Neutrophil (primary cell): ENCODE measurements around the gene THSD7B.

Source experiments
- H3K27ac ChIP-seq: fragments of 200-600 bp; sonication (generic); 2 replicates; pipeline ENCODE4 v1.5.1; 2016; ENCODE audit warnings: mild to moderate bottlenecking, moderate library complexity
- H3K27me3 ChIP-seq: fragments of 200-600 bp; sonication (generic); 2 replicates; pipeline ENCODE4 v1.6.0; 2016; ENCODE audit warnings: mild to moderate bottlenecking
- H3K36me3 ChIP-seq: fragments of 200-600 bp; sonication (generic); 2 replicates; pipeline ENCODE4 v1.5.1; 2017
- H3K4me1 ChIP-seq, 2 experiments: fragments of 200-600 bp in 1 of 2; sonication (generic) in 1 of 2; 1 replicate in 1 of 2; 2 replicates in 1 of 2; pipeline versions ENCODE4 v1.5.1 to v1.6.1; 2013 to 2016; ENCODE audit warnings: low read depth in 1 of 2, low read length in 1 of 2, mild to moderate bottlenecking in 1 of 2, moderate library complexity in 1 of 2; ENCODE audit not compliant: control insufficient read depth in 1 of 2, insufficient read depth in 1 of 2
- H3K4me3 ChIP-seq, 2 experiments: fragments of 200-600 bp in 1 of 2; sonication (generic) in 1 of 2; 1 replicate in 1 of 2; 2 replicates in 1 of 2; pipeline ENCODE4 v1.5.1; 2013 to 2016; ENCODE audit warnings: low read depth in 1 of 2, low read length in 1 of 2, mild to moderate bottlenecking in 1 of 2, moderate library complexity in 1 of 2
- H3K9me3 ChIP-seq: fragments of 200-600 bp; sonication (generic); 2 replicates; pipeline ENCODE4 v1.5.1; 2016
- TF ChIP-seq, protein P1 (sequence below): fragments of 200-600 bp; sonication (generic); IDR thresholded peaks from 2 replicates; pipeline ENCODE4 v1.5.1; 2016; ENCODE audit warnings: antibody characterized with exemption

The THSD7B gene

DNA sequence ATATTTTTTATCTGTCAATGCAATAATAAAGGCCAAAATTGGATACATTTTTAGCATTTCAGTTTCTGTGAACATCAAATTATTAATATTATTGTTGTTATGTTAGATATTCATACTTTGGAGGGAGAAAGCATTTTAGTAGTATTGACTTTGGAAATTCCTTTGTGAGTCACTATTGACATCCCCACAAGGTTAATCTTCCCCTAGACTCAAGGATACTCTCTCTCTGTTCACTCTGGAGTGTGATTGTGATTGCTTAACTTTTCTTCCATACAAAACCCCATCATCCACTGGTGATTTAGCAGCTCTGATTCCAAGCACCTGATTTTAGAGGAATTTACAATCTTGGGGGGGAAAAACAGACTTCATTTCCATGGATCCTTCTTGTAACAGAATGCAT lies 352.0 kb downstream of the THSD7B start:
- H3K27ac ChIP-seq = no peak overlapping the region
- TF ChIP-seq, protein P1, sequence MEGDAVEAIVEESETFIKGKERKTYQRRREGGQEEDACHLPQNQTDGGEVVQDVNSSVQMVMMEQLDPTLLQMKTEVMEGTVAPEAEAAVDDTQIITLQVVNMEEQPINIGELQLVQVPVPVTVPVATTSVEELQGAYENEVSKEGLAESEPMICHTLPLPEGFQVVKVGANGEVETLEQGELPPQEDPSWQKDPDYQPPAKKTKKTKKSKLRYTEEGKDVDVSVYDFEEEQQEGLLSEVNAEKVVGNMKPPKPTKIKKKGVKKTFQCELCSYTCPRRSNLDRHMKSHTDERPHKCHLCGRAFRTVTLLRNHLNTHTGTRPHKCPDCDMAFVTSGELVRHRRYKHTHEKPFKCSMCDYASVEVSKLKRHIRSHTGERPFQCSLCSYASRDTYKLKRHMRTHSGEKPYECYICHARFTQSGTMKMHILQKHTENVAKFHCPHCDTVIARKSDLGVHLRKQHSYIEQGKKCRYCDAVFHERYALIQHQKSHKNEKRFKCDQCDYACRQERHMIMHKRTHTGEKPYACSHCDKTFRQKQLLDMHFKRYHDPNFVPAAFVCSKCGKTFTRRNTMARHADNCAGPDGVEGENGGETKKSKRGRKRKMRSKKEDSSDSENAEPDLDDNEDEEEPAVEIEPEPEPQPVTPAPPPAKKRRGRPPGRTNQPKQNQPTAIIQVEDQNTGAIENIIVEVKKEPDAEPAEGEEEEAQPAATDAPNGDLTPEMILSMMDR = no peak
- H3K9me3 ChIP-seq = no peaks in the 10 kb centered on the region
- H3K27me3 ChIP-seq = no peaks in the 10 kb centered on the region
- no peak overlapping the region for H3K4me3 ChIP-seq
- no peaks in the 10 kb centered on the region for H3K4me1 ChIP-seq
- no peaks in the 10 kb centered on the region for H3K36me3 ChIP-seq

DNA sequence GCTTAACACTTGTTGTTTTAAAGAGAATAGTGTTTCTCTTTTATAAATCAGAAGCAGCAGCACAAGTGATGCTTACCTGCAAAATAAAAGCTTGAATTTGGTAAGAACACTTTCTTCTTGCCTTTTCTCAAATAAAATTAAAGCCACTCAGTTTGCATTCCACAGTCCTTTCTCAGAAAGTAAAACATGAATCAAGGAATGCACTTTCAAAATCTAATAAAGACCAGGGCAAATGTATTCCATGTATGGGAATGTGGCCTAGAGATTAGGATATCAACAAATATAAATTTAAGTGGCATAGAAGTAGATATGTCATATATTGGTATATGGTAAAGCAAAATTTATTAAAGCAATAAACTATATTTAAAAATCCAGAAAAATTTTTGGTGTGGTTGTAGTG lies 352.8 kb downstream of the THSD7B start:
- Histone ChIP-seq H3K27ac (no peak overlapping the region), H3K27me3 (no peaks in the 10 kb centered on the region), H3K4me3 (no peak overlapping the region), H3K4me1 (no peaks in the 10 kb centered on the region), H3K9me3 (no peaks in the 10 kb centered on the region), H3K36me3 (no peaks in the 10 kb centered on the region)
- TF ChIP-seq, protein P1 = no peak

DNA sequence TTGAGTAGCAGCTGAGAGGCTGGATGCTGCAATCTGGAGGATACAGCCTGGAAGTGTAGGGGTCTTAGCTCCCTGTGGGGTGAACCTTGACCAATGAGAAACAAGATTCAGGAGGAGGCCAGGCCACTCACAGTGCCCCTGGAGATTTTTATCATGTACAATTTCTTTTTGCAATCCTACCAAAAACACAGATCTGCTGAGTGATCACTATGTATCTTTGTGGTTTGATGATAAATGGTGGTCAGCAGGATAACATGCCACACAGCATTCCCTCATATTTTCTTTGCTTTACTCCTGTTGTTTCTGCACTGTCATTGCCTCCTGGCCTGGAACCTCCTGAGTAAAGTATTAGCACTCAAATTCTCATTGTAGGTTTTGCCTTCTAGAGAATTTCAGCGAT lies 357.9 kb downstream of the THSD7B start:
- no peaks in the 10 kb centered on the region for H3K4me1 ChIP-seq
- H3K27me3 ChIP-seq = no peaks in the 10 kb centered on the region
- TF ChIP-seq, protein P1 = no peak
- H3K36me3 ChIP-seq = no peaks in the 10 kb centered on the region
- no peak overlapping the region for H3K4me3 ChIP-seq
- no peak overlapping the region for H3K27ac ChIP-seq
- no peaks in the 10 kb centered on the region for H3K9me3 ChIP-seq

DNA sequence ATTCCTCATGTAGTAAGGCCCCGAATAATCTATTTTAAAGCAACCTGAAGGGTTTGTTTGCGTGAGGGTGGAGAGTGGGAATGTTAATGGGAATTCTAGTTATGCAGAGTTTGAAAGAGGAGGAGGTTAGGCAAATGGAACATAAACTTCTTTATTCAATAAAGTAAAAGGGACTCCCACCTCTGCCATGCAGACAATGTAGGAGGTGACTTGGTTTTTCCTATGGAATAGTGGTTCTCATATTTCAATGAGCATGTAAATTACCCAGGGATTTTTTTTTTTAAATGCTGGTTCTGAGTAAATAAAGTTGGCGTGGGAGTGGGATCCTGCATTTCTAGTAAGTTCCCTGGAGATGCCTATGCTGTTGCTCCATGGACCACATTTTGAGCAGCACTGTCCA lies 367.9 kb downstream of the THSD7B start:
- Histone ChIP-seq H3K27ac (no peak overlapping the region), H3K36me3 (no peaks in the 10 kb centered on the region), H3K9me3 (no peaks in the 10 kb centered on the region), H3K27me3 (no peaks in the 10 kb centered on the region), H3K4me1 (no peaks in the 10 kb centered on the region), H3K4me3 (no peak overlapping the region)
- TF ChIP-seq, protein P1 = no peak

DNA sequence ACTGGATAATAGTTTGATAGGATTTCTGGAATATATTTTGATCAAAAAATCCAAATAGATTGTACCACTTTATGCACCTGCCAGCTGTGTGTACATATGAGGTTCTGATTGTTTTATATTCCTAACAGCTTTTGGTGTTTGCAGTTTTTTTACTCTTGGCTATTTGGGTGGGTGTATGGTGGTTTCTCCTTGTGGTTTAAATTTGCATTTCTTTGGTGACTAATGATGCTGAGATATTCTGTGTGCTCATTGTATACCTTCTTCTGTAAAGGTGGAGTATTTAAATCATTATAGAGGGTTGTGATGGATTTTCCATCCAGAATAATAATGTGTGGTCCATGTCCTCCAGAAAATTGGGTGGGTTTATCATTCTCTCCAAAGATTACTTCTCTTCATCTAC lies 372.9 kb downstream of the THSD7B start:
- no peaks in the 10 kb centered on the region for H3K4me1 ChIP-seq
- no peak overlapping the region for H3K4me3 ChIP-seq
- H3K27me3 ChIP-seq = no peaks in the 10 kb centered on the region
- TF ChIP-seq, protein P1 = no peak
- H3K9me3 ChIP-seq = no peaks in the 10 kb centered on the region
- H3K36me3 ChIP-seq = no peaks in the 10 kb centered on the region
- no peak overlapping the region for H3K27ac ChIP-seq

DNA sequence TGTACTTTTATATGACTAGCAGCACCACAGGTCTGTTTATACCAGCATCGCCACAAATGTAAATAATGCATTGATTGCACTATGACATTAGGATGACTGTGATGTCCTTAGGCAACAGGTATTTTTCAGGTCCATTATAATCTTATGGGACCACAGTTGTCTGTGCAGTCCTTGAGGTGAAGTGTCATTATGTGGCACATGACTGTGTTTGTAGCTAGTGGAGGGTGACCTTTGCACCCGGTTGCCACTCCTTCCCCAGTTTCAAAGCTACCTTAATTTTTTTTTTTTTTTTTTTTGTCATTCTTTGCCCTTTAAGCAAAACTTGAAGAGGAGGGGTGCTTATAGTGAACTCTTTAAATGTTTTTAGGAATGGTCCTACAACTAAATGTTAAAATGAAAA lies 386.4 kb downstream of the THSD7B start:
- H3K4me3 ChIP-seq = no peak overlapping the region
- no peak overlapping the region for H3K27ac ChIP-seq
- H3K4me1 ChIP-seq = no peaks in the 10 kb centered on the region
- H3K9me3 ChIP-seq = no peaks in the 10 kb centered on the region
- H3K36me3 ChIP-seq = no peaks in the 10 kb centered on the region
- TF ChIP-seq, protein P1 = no peak
- H3K27me3 ChIP-seq = no peaks in the 10 kb centered on the region
